GM21723 (cell line): Measurements from ENCODE around the gene ZEB1.
"Not testable (repeated sequence)": the region's sequence is repeated elsewhere in the genome, so short reads cannot be mapped to it uniquely, and the experiment has no call there.

Source experiments
- ATAC-seq: cut with Tn5 transposase; IDR thresholded peaks from one replicate; pipeline ENCODE4 v1.9.1; 2021; ENCODE audit warnings: mild to moderate bottlenecking, moderate library complexity; ENCODE audit not compliant: unreplicated experiment

ZEB1 gene

GRCh38 chr10:31362023-31362641 is 43.1 kb downstream of the ZEB1 start:
- no peak for ATAC-seq

GRCh38 chr10:31363696-31364095 is 44.7 kb downstream of the ZEB1 start:
- ATAC-seq = not testable (repeated sequence)

- ATAC-seq = not testable (repeated sequence)
These were observed 45.2 kb downstream of the ZEB1 start for GRCh38 chr10:31364238-31364637.

- ATAC-seq = no peak
These were observed 47.7 kb downstream of the ZEB1 start for GRCh38 chr10:31366703-31367102.

GRCh38 chr10:31368724-31369123 is 49.7 kb downstream of the ZEB1 start:
- ATAC-seq = no peak

GRCh38 chr10:31372439-31372838 is 53.4 kb downstream of the ZEB1 start:
- ATAC-seq = no peak

- no peak for ATAC-seq
These were observed 55.2 kb downstream of the ZEB1 start for GRCh38 chr10:31374146-31374696.

GRCh38 chr10:31381171-31381570 is 62.2 kb downstream of the ZEB1 start:
- ATAC-seq = no peak

GRCh38 chr10:31381766-31382316 is 62.8 kb downstream of the ZEB1 start:
- no peak for ATAC-seq

- ATAC-seq = peak; percentile 96
These were observed 65.0 kb downstream of the ZEB1 start for GRCh38 chr10:31383810-31384588.

GRCh38 chr10:31384589-31384949 is 65.6 kb downstream of the ZEB1 start:
- ATAC-seq = no peak

- ATAC-seq = no peak
These were observed 71.8 kb downstream of the ZEB1 start for GRCh38 chr10:31390804-31391203.

- peak; percentile 55 for ATAC-seq
These were observed 74.8 kb downstream of the ZEB1 start for GRCh38 chr10:31393844-31394243.

- no peak for ATAC-seq
These were observed 76.7 kb downstream of the ZEB1 start for GRCh38 chr10:31395695-31396094.

- ATAC-seq = no peak
These were observed 77.4 kb downstream of the ZEB1 start for GRCh38 chr10:31396376-31396775.

- no peak for ATAC-seq
These were observed 78.8 kb downstream of the ZEB1 start for GRCh38 chr10:31397852-31398251.

GRCh38 chr10:31399171-31399570 is 80.2 kb downstream of the ZEB1 start:
- no peak for ATAC-seq

- ATAC-seq = no peak
These were observed 80.6 kb downstream of the ZEB1 start for GRCh38 chr10:31399631-31400030.

- ATAC-seq = no peak
These were observed 82.3 kb downstream of the ZEB1 start for GRCh38 chr10:31401287-31401686.

GRCh38 chr10:31404640-31405039 is 85.6 kb downstream of the ZEB1 start:
- no peak for ATAC-seq

GRCh38 chr10:31405829-31406228 is 86.8 kb downstream of the ZEB1 start:
- ATAC-seq = not testable (repeated sequence)

GRCh38 chr10:31412397-31412796 is 93.4 kb downstream of the ZEB1 start:
- not testable (repeated sequence) for ATAC-seq
